NCI-H2029 (cell line): ENCODE results near the gene PRMT7.

Experiments
- DNase-seq: peaks from one replicate; lab custom pipeline; 2025; lab: John Stamatoyannopoulos, UW

Gene PRMT7

GRCh38 chr16:68306633-68307032, 4.2 kb upstream of the PRMT7 start:
- no peak for DNase-seq

- DNase-seq: no peak
Observed at GRCh38 chr16:68309799-68310198, 1.0 kb upstream of the PRMT7 start.

GRCh38 chr16:68310437-68310773, 414 bp upstream of the PRMT7 start:
- DNase-seq: no peak

- DNase-seq: no peak
Observed at GRCh38 chr16:68313116-68313515, 2.3 kb downstream of the PRMT7 start.

- no peak for DNase-seq
Observed at GRCh38 chr16:68319185-68319908, 8.5 kb downstream of the PRMT7 start.

GRCh38 chr16:68324336-68324735, 13.5 kb downstream of the PRMT7 start:
- DNase-seq: no peak

GRCh38 chr16:68324780-68325357, 14.1 kb downstream of the PRMT7 start:
- no peak for DNase-seq

- DNase-seq: peak; percentile 52
Observed at GRCh38 chr16:68328151-68328859, 17.5 kb downstream of the PRMT7 start.

- DNase-seq: no peak
Observed at GRCh38 chr16:68328860-68329390, 18.1 kb downstream of the PRMT7 start.

- no peak for DNase-seq
Observed at GRCh38 chr16:68331879-68332410, 21.1 kb downstream of the PRMT7 start.

GRCh38 chr16:68332411-68333121, 21.7 kb downstream of the PRMT7 start:
- DNase-seq: no peak

- DNase-seq: no peak
Observed at GRCh38 chr16:68335175-68335574, 24.4 kb downstream of the PRMT7 start.

GRCh38 chr16:68338326-68339119, 27.7 kb downstream of the PRMT7 start:
- DNase-seq: no peak

GRCh38 chr16:68339214-68339613, 28.4 kb downstream of the PRMT7 start:
- no peak for DNase-seq

GRCh38 chr16:68342620-68343019, 31.8 kb downstream of the PRMT7 start:
- DNase-seq: no peak

- DNase-seq: no peak
Observed at GRCh38 chr16:68343137-68343536, 32.3 kb downstream of the PRMT7 start.

- no peak for DNase-seq
Observed at GRCh38 chr16:68344252-68344651, 33.4 kb downstream of the PRMT7 start.

GRCh38 chr16:68345351-68345810, 34.6 kb downstream of the PRMT7 start:
- DNase-seq: no peak

- DNase-seq: no peak
Observed at GRCh38 chr16:68345958-68346635, 35.3 kb downstream of the PRMT7 start.

GRCh38 chr16:68346892-68347480, 36.2 kb downstream of the PRMT7 start:
- DNase-seq: no peak
